HUES48 (cell line): Measurements from ENCODE around the gene ADIG.
A peak's percentile ranks its signal among the peaks of the same experiment; 100 is the strongest.

Experiments
- H3K27ac ChIP-seq: one replicate; pipeline ENCODE4 v1.7.0; 2013; ENCODE audit warnings: low read depth, low read length, inconsistent platforms
- H3K27me3 ChIP-seq: 2 replicates; pipeline ENCODE4 v1.6.1; 2013; ENCODE audit warnings: mild to moderate bottlenecking, low read length; ENCODE audit not compliant: control insufficient read depth, insufficient read depth
- H3K36me3 ChIP-seq: 2 replicates; pipeline ENCODE4 v1.6.1; 2013; ENCODE audit warnings: low read length; ENCODE audit not compliant: control insufficient read depth, insufficient read depth
- H3K4me1 ChIP-seq: 2 replicates; pipeline ENCODE4 v1.6.1; 2013; ENCODE audit warnings: mild to moderate bottlenecking, low read length; ENCODE audit not compliant: control insufficient read depth, insufficient read depth
- H3K4me3 ChIP-seq: 2 replicates; pipeline ENCODE4 v1.5.1; 2013; ENCODE audit warnings: mild to moderate bottlenecking, low read depth, low read length
- H3K9ac ChIP-seq: 2 replicates; pipeline ENCODE4 v1.6.1; 2013; ENCODE audit warnings: mild to moderate bottlenecking, low read depth, low read length, moderate library complexity
- H3K9me3 ChIP-seq: 2 replicates; pipeline ENCODE4 v1.6.1; 2013; ENCODE audit warnings: low read length; ENCODE audit not compliant: control insufficient read depth, insufficient read depth

The ADIG gene

DNA sequence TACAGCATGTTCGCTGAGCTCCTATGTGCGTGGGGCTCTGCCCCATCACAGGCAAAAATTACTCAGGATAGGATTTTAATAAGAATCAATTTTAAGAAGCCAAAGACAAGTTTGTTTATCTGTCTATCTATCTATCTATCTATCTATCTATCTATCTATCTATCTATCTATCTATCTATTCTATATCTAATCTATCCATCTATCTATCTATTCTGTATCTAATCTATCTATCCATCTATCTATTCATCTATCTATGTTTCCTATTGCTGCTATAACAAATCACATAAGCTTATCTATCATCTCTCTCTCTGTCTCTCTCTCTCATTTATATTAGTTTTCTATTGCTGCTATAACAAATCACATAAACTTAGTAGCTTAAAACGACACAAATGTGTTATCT, 22.3 kb downstream of the ADIG start:
- Histone ChIP-seq H3K4me1 (peaks cover 30% of the 10 kb centered on the region), H3K27me3 (peaks cover 5% of the 10 kb centered on the region; the same call in 1 of the 2 replicates), H3K27ac (no peak overlapping the region), H3K9me3 (no peaks in the 10 kb centered on the region; the same call in 1 of the 2 replicates), H3K9ac (no peak overlapping the region), H3K36me3 (no peaks in the 10 kb centered on the region), H3K4me3 (no peak overlapping the region)

DNA sequence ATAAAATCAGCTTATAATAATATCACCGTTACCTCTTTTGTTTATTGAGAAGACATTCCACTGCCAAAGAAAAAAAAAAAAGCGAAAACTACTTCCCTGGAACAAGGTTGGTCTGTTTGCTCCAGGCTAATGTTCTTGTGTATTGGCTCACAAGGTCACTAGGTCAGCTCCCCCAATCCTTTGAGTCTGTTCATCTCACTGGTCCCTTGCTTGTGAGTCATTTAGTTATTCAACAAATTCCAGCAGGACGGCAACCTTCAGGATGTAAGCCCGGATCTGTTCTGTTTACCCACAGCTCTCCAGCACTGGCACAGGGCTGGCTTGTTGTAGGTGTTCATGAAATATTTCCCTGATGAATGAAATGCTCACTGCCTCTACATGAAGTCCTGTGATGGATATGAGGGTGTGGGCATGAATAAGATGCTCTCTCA, 23.9 kb downstream of the ADIG start:
- H3K9me3 ChIP-seq = no peaks in the 10 kb centered on the region
- peak overlapping the region; percentile 65 for H3K27ac ChIP-seq
- peaks cover 5% of the 10 kb centered on the region; the same call in 1 of the 2 replicates for H3K27me3 ChIP-seq
- no peaks in the 10 kb centered on the region for H3K36me3 ChIP-seq
- no peak overlapping the region for H3K9ac ChIP-seq
- H3K4me1 ChIP-seq = peaks cover 24% of the 10 kb centered on the region
- H3K4me3 ChIP-seq = no peak overlapping the region

DNA sequence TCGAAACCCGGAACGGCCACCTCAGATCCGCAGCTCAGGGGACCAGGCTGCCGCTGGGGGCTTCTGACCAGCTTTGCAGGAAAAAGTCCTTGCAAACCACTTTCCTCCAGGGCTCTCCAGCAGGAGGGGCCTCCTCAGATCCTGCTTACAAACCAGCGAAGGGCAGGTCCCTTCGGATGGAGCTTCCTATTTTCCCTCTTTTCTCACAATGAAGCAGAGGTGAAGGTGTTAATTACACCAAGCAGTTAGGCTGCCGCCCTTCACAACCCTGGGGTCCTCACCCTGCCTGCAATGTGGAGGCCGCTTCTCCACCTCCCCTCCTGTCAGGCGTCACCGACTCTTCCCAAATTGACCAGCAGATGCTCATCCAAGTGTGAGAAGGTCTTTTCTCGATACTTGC, 26.4 kb downstream of the ADIG start:
- Histone ChIP-seq H3K9ac (no peak overlapping the region), H3K4me1 (peaks cover 12% of the 10 kb centered on the region)

DNA sequence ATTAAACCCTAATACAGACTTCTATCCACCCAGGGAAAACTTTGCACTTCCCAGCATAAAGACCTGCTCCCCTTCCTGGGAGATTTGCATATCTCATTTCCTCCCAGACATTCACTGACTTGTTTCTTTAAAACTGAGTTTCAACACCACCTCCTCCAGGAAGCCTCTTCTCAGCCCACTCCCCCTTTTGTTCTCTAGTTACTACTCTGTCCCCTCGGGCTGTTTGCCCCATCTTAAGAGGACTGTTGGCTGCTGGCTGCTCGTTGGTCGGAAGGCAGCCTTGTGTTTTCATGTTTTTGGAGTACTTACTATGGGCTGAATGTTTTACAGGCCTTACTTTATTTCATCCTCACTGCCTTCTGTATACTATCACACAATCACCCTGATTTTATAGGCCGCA, 27.2 kb downstream of the ADIG start:
- Histone ChIP-seq H3K4me3 (no peak overlapping the region), H3K4me1 (peaks cover 12% of the 10 kb centered on the region), H3K27me3 (peaks cover 5% of the 10 kb centered on the region; the same call in 1 of the 2 replicates), H3K36me3 (no peaks in the 10 kb centered on the region), H3K9me3 (no peaks in the 10 kb centered on the region), H3K9ac (no peak overlapping the region), H3K27ac (peak overlapping the region; percentile 17)

More for the DNA sequence above, 26.4 kb downstream of the ADIG start:
- no peak overlapping the region for H3K27ac ChIP-seq
- H3K27me3 ChIP-seq = peaks cover 5% of the 10 kb centered on the region; the same call in 1 of the 2 replicates
- no peak overlapping the region for H3K4me3 ChIP-seq
- H3K9me3 ChIP-seq = no peaks in the 10 kb centered on the region
- no peaks in the 10 kb centered on the region for H3K36me3 ChIP-seq

DNA sequence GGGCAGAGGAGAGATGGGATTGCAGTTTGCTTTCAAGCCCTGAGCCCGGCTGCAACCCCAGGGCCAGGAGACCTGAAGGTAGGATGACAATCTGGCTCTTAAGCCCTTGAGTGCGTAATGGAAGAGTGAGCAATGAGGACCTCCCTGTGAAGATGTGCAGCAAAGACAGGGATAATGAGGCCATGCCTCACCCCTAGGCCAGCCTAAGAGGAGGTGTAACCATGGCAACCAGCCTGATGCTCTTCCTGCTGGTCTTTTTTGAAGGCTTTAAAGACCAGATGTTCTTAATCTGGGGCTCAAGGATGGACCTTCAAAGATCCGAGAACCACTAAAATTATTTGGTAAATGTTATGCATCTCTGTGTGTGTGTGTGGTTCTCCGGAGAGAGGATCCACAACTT, 28.8 kb downstream of the ADIG start:
- Histone ChIP-seq H3K36me3 (no peaks in the 10 kb centered on the region), H3K4me3 (no peak overlapping the region), H3K27ac (no peak overlapping the region), H3K9me3 (no peaks in the 10 kb centered on the region), H3K4me1 (peaks cover 10% of the 10 kb centered on the region), H3K9ac (no peak overlapping the region), H3K27me3 (no peaks in the 10 kb centered on the region)

DNA sequence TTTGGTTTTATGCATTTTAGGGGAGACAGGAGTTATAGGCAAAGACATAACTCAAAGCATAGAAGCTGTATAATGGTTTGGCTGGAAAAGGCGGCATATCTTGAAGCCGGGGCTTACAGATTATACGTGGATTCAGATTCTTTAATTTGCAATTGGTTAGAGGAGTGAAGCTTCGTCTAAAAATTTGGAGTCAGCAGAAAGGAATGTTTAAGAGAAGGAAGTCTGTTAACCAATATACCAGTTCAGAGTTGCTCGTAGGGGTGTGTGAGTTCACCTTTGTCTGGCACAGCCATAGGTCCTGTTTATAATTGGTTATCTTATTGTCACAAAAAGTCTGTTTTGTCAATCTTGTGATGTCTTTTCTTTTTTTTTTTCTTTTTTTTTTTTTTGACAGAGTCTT, 29.5 kb downstream of the ADIG start:
- Histone ChIP-seq H3K27ac (no peak overlapping the region), H3K9ac (no peak overlapping the region), H3K36me3 (no peaks in the 10 kb centered on the region), H3K4me3 (no peak overlapping the region), H3K27me3 (no peaks in the 10 kb centered on the region), H3K9me3 (no peaks in the 10 kb centered on the region), H3K4me1 (peaks cover 5% of the 10 kb centered on the region; the same call in 1 of the 2 replicates)

DNA sequence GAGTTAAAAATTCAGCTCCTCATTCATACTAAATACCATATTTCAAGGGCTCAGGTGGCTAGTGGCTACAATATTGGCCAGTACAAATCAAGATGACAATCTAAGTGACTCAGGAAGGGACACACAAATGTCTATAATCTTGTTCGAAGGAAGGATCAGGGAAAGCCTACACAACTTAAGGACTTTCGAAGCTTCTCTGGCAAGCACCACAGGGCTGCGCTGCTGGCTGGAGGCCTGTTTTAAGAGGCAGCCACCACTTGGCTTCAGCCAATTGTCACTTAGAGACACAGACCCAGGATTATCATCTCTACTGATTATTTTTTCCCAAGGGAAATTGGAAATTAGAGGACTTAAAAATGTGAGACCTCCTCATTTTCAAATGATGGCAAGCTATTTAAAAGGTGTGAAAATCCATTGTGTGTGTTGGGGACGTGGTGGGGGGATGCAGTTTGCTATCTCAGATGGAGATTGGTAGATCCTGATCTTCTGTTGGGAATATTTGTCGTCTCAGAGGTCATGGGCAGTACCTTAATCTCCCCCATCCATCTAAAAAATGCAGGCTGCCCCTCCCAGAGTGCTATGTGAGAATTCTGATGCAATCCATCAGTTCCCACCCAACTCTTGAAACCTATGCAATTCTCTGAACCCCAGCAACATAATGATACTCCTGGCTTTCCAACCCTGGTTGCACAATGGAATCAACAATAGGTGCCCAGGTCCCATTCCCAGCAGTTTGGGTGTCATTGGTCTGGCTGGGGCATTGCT, 31.9 kb downstream of the ADIG start:
- Histone ChIP-seq H3K9me3 (no peaks in the 10 kb centered on the region), H3K27me3 (no peaks in the 10 kb centered on the region), H3K36me3 (no peaks in the 10 kb centered on the region), H3K9ac (no peak overlapping the region), H3K4me3 (no peak overlapping the region), H3K4me1 (peaks cover 5% of the 10 kb centered on the region; the same call in 1 of the 2 replicates), H3K27ac (no peak overlapping the region)

DNA sequence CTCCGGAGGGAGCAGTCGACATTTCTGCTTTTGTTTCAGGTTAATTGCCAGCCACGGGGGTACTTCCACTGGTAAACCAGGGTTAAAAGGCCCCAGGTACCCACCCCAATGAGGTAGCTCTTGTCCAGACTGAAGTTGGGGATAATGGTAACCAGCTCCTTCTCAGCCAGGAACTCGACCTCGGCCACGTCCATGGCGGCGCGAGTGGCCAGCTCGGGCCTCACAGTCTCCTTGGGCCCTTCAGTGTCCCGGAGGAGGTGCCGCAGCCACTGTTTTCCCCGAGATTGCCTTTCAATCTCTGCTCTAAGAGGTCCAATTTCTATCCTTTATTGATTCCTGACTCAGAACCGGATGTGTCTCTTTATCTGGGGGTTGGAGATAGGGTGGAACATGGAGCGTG, 34.3 kb downstream of the ADIG start:
- Histone ChIP-seq H3K27me3 (no peaks in the 10 kb centered on the region), H3K4me3 (no peak overlapping the region), H3K36me3 (no peaks in the 10 kb centered on the region), H3K9ac (no peak overlapping the region), H3K27ac (no peak overlapping the region), H3K4me1 (no peaks in the 10 kb centered on the region), H3K9me3 (no peaks in the 10 kb centered on the region)

DNA sequence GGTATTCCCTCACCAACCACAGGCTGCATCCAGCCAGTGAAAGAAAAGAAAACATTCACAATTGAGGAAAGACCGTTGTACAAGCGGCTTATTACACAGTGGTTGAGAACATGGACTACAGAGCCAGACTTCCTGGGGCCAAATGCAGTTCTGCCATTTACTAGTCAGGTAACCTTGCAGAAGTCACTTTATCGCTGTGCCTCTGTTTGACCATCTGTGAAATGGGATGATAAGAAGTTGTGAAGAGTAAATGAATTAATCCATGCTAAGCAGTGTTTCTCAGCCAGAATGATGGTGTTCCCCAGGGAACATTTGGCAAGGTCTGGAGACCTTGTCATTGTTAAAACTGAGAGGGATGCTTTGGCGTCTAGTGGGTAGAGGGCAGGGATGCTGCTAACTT, 35.5 kb downstream of the ADIG start:
- no peak overlapping the region for H3K27ac ChIP-seq
- H3K4me1 ChIP-seq = no peaks in the 10 kb centered on the region
- no peak overlapping the region for H3K9ac ChIP-seq
- no peaks in the 10 kb centered on the region for H3K9me3 ChIP-seq
- no peaks in the 10 kb centered on the region for H3K36me3 ChIP-seq
- no peaks in the 10 kb centered on the region for H3K27me3 ChIP-seq
- no peak overlapping the region for H3K4me3 ChIP-seq

DNA sequence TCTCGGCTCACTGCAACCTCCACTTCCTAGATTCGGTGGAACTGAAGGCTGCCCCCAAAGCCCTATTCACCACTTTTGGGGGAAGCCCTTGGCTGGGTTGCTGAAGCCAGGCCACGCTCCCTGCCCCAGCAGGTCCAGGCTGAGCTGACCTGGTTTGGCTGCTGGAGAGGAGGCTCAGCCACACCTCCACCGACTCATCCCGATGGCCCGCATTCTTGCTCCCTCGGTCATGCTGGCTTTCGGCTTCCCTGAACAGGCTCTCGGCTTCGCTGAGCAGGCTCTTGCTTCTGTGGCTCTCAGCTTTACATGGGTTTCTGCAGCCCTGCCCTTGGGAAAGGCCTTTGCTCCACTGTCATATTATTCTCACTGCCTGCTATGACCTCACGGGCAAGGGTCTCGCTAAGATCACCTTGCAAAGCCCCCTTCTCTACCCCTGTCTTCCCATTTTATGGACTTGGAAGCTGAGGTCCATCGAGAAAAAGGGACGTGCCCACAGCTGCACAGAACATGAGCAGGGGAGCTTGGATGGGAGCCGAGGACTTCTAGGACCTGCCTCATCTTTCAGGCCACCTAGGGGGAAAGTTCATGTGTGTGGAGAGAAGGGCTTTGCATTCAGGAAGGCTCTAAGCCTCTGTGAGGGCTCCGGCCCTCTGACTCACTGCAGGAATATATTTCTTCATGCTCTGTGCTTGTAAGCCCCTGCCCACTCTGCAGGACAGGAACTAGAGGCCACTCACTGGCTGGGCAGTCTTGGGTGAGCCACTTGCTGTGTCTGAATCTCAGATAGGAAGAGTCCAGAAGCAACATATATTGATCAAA, 36.2 kb downstream of the ADIG start:
- no peaks in the 10 kb centered on the region for H3K27me3 ChIP-seq
- no peaks in the 10 kb centered on the region for H3K4me1 ChIP-seq
- H3K27ac ChIP-seq = peak overlapping the region; percentile 60
- H3K9me3 ChIP-seq = no peaks in the 10 kb centered on the region
- no peak overlapping the region for H3K4me3 ChIP-seq
- H3K9ac ChIP-seq = no peak overlapping the region
- no peaks in the 10 kb centered on the region for H3K36me3 ChIP-seq

DNA sequence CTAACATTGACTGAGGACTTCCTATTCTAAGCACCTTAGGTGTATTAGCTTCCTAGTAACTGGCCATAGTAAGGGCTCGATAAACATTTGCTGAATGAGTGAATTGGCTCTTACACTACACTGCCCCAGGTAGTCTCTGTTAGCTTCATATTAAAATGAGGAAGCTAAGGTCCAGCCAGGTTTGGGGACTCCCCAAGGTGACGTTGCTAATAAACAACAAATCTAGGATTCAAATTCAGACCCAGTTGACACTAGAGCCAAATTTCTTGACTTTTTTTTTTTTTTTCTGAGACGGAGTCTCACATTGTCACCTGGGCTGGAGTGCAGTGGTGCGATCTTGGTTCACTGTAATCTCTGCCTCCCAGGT, 36.8 kb downstream of the ADIG start:
- no peak overlapping the region for H3K27ac ChIP-seq

More for the DNA sequence above, 36.8 kb downstream of the ADIG start:
- H3K4me1 ChIP-seq = no peaks in the 10 kb centered on the region
- no peaks in the 10 kb centered on the region for H3K9me3 ChIP-seq
- no peak overlapping the region for H3K9ac ChIP-seq
- no peaks in the 10 kb centered on the region for H3K27me3 ChIP-seq
- H3K4me3 ChIP-seq = no peak overlapping the region
- H3K36me3 ChIP-seq = no peaks in the 10 kb centered on the region
